GM23338 (cell line): ENCODE data around the gene NTNG2.

Source experiments
- TF ChIP-seq, protein P1 (sequence below), 2 experiments: fragments of 200-600 bp in 1 of 2; sonication (generic) in 1 of 2; conservative IDR thresholded peaks; 2 replicates each; pipeline versions ENCODE4 v1.5.1 to v1.6.1; 2016 to 2017; ENCODE audit warnings: antibody characterized with exemption in 2 of 2, low read depth in 2 of 2, mild to moderate bottlenecking in 2 of 2, moderate library complexity in 1 of 2
- TF ChIP-seq, protein P2 (sequence below): IDR thresholded peaks from one replicate; pipeline ENCODE4 v1.6.1; 2018; ENCODE audit warnings: antibody characterized with exemption; ENCODE audit not compliant: unreplicated experiment
- TF ChIP-seq, protein P3 (sequence below): IDR thresholded peaks from 2 replicates; pipeline ENCODE4 v1.6.1; 2016; ENCODE audit warnings: antibody characterized with exemption

DNA sequence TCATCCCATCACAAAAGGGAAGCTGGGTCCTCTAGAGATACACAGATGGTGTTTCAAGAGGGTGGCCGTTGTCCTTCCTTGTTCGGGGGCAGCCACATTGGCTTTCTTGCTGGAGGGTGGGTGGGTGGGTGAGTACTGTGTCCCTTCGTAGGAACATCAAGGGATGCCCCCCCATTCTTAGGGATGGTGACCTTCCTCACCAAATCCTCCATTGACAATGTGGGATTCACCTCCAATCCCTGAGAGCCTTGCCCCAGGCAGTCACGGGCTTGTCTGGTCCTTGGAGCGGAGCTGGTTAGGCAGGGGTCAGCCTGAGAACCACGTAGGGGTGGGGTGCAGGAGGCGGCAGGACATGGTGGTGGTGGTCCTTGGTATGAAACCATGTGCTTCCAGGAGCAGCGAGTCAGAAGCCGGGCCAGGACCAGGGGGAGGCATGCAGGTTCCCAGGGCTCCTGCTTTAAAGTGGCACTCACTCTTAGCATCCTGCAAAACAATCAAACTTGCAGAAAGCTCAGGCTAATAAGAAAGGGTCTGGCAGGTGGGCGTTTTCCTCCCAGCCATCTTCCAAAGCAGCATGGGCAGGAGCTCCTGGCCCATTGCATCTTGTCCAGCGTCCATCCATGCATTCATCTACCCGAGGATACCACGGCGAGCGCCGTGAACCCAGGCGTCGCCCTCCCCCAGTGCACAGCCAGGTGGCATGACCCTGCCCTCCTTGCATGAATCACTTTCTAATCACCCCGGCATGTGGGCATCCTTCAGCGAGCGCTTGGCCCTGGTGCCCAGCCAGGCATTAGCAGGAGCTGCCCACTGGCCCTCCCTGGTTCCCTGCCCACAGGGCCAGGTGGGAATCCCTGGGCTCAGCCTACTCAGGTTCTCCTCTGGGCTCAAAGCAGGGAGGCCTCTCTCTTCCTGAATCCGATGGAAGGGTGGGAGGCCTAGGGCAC, 76.4 kb downstream of the NTNG2 start:
- TF ChIP-seq, protein P1, sequence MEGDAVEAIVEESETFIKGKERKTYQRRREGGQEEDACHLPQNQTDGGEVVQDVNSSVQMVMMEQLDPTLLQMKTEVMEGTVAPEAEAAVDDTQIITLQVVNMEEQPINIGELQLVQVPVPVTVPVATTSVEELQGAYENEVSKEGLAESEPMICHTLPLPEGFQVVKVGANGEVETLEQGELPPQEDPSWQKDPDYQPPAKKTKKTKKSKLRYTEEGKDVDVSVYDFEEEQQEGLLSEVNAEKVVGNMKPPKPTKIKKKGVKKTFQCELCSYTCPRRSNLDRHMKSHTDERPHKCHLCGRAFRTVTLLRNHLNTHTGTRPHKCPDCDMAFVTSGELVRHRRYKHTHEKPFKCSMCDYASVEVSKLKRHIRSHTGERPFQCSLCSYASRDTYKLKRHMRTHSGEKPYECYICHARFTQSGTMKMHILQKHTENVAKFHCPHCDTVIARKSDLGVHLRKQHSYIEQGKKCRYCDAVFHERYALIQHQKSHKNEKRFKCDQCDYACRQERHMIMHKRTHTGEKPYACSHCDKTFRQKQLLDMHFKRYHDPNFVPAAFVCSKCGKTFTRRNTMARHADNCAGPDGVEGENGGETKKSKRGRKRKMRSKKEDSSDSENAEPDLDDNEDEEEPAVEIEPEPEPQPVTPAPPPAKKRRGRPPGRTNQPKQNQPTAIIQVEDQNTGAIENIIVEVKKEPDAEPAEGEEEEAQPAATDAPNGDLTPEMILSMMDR (conservative IDR thresholded peaks at IDR 0.05; ENCODE audit: low read depth in 2 of 2): no peak
- TF ChIP-seq, protein P2, sequence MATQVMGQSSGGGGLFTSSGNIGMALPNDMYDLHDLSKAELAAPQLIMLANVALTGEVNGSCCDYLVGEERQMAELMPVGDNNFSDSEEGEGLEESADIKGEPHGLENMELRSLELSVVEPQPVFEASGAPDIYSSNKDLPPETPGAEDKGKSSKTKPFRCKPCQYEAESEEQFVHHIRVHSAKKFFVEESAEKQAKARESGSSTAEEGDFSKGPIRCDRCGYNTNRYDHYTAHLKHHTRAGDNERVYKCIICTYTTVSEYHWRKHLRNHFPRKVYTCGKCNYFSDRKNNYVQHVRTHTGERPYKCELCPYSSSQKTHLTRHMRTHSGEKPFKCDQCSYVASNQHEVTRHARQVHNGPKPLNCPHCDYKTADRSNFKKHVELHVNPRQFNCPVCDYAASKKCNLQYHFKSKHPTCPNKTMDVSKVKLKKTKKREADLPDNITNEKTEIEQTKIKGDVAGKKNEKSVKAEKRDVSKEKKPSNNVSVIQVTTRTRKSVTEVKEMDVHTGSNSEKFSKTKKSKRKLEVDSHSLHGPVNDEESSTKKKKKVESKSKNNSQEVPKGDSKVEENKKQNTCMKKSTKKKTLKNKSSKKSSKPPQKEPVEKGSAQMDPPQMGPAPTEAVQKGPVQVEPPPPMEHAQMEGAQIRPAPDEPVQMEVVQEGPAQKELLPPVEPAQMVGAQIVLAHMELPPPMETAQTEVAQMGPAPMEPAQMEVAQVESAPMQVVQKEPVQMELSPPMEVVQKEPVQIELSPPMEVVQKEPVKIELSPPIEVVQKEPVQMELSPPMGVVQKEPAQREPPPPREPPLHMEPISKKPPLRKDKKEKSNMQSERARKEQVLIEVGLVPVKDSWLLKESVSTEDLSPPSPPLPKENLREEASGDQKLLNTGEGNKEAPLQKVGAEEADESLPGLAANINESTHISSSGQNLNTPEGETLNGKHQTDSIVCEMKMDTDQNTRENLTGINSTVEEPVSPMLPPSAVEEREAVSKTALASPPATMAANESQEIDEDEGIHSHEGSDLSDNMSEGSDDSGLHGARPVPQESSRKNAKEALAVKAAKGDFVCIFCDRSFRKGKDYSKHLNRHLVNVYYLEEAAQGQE: no peak
- TF ChIP-seq, protein P3, sequence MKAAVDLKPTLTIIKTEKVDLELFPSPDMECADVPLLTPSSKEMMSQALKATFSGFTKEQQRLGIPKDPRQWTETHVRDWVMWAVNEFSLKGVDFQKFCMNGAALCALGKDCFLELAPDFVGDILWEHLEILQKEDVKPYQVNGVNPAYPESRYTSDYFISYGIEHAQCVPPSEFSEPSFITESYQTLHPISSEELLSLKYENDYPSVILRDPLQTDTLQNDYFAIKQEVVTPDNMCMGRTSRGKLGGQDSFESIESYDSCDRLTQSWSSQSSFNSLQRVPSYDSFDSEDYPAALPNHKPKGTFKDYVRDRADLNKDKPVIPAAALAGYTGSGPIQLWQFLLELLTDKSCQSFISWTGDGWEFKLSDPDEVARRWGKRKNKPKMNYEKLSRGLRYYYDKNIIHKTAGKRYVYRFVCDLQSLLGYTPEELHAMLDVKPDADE: no peak
